H1 (cell line): Measurements from ENCODE around the gene MLF2. TPM values are rescaled to one million over a fixed set of nuclear protein-coding genes. Genes with fewer than 3 reads are reported as not detected.

Source experiments
- CHD7 ChIP-seq: fragments of 300-600 bp; sonication (generic); IDR thresholded peaks from 2 replicates; pipeline ENCODE4 v1.7.1; 2012; ENCODE audit warnings: low read length, moderate library complexity, mild to moderate bottlenecking, inconsistent platforms; ENCODE audit not compliant: insufficient replicate concordance
- POLR2AphosphoS5 ChIP-seq: IDR thresholded peaks from 2 replicates; pipeline ENCODE4 v1.6.1; 2011; ENCODE audit warnings: low read depth, low read length
- SUZ12 ChIP-seq: fragments of 200-600 bp; sonication (generic); IDR thresholded peaks from 2 replicates; pipeline ENCODE4 v1.6.1; 2012; ENCODE audit warnings: mild to moderate bottlenecking, inconsistent platforms, low read length, moderate library complexity, mixed read lengths
- TAF1 ChIP-seq: IDR thresholded peaks from 2 replicates; pipeline ENCODE4 v1.6.1; 2011; ENCODE audit warnings: mild to moderate bottlenecking, low read depth, low read length
- polyA plus RNA-seq, 7 experiments: library from polyadenylated mRNA; depleted of rRNA in 3 of 7; stranded (reverse) in 5 of 7; unstranded in 2 of 7; fragments of >200 nt in 5 of 7; fragments of 200-250 nt in 2 of 7; gene quantifications; 1 replicate in 5 of 7; 2 replicates in 1 of 7; 4 replicates in 1 of 7; pipeline versions ENCODE4 v1.2.1 to v1.2.3, GENCODE V29; 2011 to 2013; ENCODE audit warnings: missing spikeins in 2 of 7, mixed read lengths in 2 of 7
- total RNA-seq: library from RNA; stranded (reverse); fragmentation: NEBNext Ultra II Directional; extraction: Animal tissue kit (Norgen Biotek cat#: 25700); gene quantifications from 2 replicates; pipeline ENCODE4 v1.2.1, GENCODE V29; 2021

Gene MLF2
- total and polyA plus RNA-seq, 2 of the 8 experiments (the other 6 are each of a cell fraction or from before 2014, with no cell fraction given): 229 to 401 TPM

GRCh38 chr12:6784761-6785160 is 31.8 kb upstream of the MLF2 start (continued):
- TF ChIP-seq CHD7 (no peak), POLR2AphosphoS5 (no peak), TAF1 (no peak), SUZ12 (no peak)
- TF ChIP-seq, all 59 proteins: peak for 0
